ENCODE results near the gene TMEM62. TPM values are rescaled to one million over a fixed set of nuclear protein-coding genes. Genes with fewer than 3 reads are reported as not detected.
A peak's percentile ranks its signal among the peaks of the same experiment; 100 is the strongest.

TMEM62 gene
- total and polyA plus RNA-seq, 2 donors from 2014 or later = 14.7 to 31.2 TPM

- no peak for TF ChIP-seq CTCF (IDR thresholded peaks at IDR 0.05; ENCODE audit: borderline replicate concordance, extremely low read depth, insufficient read depth)
- Histone ChIP-seq H3K4me1 (ENCODE audit: control insufficient read depth in 2 of 3, insufficient read depth in 2 of 3, low read depth in 1 of 3, low read length in 3 of 3) (peaks cover 0 to 6% (median 4%) of the 10 kb centered on the region in 3 donors), H3K4me3 (ENCODE audit: low read length in 3 of 3) (no peak overlapping the region), H3K27ac (ENCODE audit: low read depth in 2 of 2, low read length in 2 of 2) (no peak overlapping the region), H3K9ac (ENCODE audit: low read length in 3 of 3) (no peak overlapping the region), H3K27me3 (ENCODE audit: control insufficient read depth, insufficient read depth, low read length) (no peaks in the 10 kb centered on the region), H3K36me3 (ENCODE audit: control insufficient read depth in 2 of 3, insufficient read depth in 3 of 3, low read length in 3 of 3) (peaks cover 0 to 5% (median 2%) of the 10 kb centered on the region in 3 donors), H3K9me3 (ENCODE audit: control insufficient read depth in 2 of 3, insufficient read depth in 1 of 3, low read length in 3 of 3) (no peaks in the 10 kb centered on the region)
- DNase-seq = no peak
- no peak for FAIRE-seq
- intact Hi-C loops (cut with DNase I) = no loop called here
Measured at GRCh38 chr15:43103907-43104306, 29.5 kb upstream of the TMEM62 start.

- peaks cover 0 to 6% (median 4%) of the 10 kb centered on the region in 3 donors for H3K4me1 ChIP-seq (ENCODE audit: control insufficient read depth in 2 of 3, insufficient read depth in 2 of 3, low read depth in 1 of 3, low read length in 3 of 3)
- H3K27ac ChIP-seq (ENCODE audit: low read depth in 2 of 2, low read length in 2 of 2) = no peak overlapping the region
- intact Hi-C loops (cut with DNase I) = no loop called here
- H3K9ac ChIP-seq (ENCODE audit: low read length in 3 of 3) = no peak overlapping the region
- H3K36me3 ChIP-seq (ENCODE audit: control insufficient read depth in 2 of 3, insufficient read depth in 3 of 3, low read length in 3 of 3) = peaks cover 0 to 5% (median 2%) of the 10 kb centered on the region in 3 donors
- no peak overlapping the region for H3K4me3 ChIP-seq (ENCODE audit: low read length in 3 of 3)
- no peak for TF ChIP-seq CTCF (IDR thresholded peaks at IDR 0.05; ENCODE audit: borderline replicate concordance, extremely low read depth, insufficient read depth)
- no peaks in the 10 kb centered on the region for H3K27me3 ChIP-seq (ENCODE audit: control insufficient read depth, insufficient read depth, low read length)
- H3K9me3 ChIP-seq (ENCODE audit: control insufficient read depth in 2 of 3, insufficient read depth in 1 of 3, low read length in 3 of 3) = no peaks in the 10 kb centered on the region
- FAIRE-seq = no peak
- no peak for DNase-seq
Measured at GRCh38 chr15:43104426-43104825, 29.0 kb upstream of the TMEM62 start.

GRCh38 chr15:43105077-43105736, 28.2 kb upstream of the TMEM62 start:
- FAIRE-seq = no peak
- TF ChIP-seq CTCF (IDR thresholded peaks at IDR 0.05; ENCODE audit: borderline replicate concordance, extremely low read depth, insufficient read depth) = no peak
- H3K27me3 ChIP-seq (ENCODE audit: control insufficient read depth, insufficient read depth, low read length) = no peaks in the 10 kb centered on the region
- intact Hi-C loops (cut with DNase I) = no loop called here
- H3K36me3 ChIP-seq (ENCODE audit: control insufficient read depth in 2 of 3, insufficient read depth in 3 of 3, low read length in 3 of 3) = peaks cover 0 to 3% (median 2%) of the 10 kb centered on the region in 3 donors
- peaks cover 0 to 6% (median 4%) of the 10 kb centered on the region in 3 donors for H3K4me1 ChIP-seq (ENCODE audit: control insufficient read depth in 2 of 3, insufficient read depth in 2 of 3, low read depth in 1 of 3, low read length in 3 of 3)
- no peaks in the 10 kb centered on the region for H3K9me3 ChIP-seq (ENCODE audit: control insufficient read depth in 2 of 3, insufficient read depth in 1 of 3, low read length in 3 of 3)
- peak overlapping the region; percentile 91 to 95 for H3K27ac ChIP-seq (ENCODE audit: low read depth in 2 of 2, low read length in 2 of 2)
- no peak for DNase-seq
- peak overlapping the region; percentile 73 to 97 (median 85) for H3K4me3 ChIP-seq (ENCODE audit: low read length in 3 of 3)
- peak overlapping the region; percentile 66 to 96 (median 82) for H3K9ac ChIP-seq (ENCODE audit: low read length in 3 of 3)

Data from kidney (tissue), 14 donors.